Stimulated activated CD4-positive, alpha-beta T cell treated with anti-CD3 and anti-CD28 coated beads, Interleukin-1b, Interleukin-23, amount 100 ng/mL, for 4 hours (primary cell): ENCODE results near the gene ITGA3.

ENCODE experiments used
- DNase-seq, 2 donors: peaks; one replicate each; pipeline ENCODE4 v3.0.0-alpha.2; 2020; ENCODE audit warnings: low read depth in 2 of 2

ITGA3 gene

DNA sequence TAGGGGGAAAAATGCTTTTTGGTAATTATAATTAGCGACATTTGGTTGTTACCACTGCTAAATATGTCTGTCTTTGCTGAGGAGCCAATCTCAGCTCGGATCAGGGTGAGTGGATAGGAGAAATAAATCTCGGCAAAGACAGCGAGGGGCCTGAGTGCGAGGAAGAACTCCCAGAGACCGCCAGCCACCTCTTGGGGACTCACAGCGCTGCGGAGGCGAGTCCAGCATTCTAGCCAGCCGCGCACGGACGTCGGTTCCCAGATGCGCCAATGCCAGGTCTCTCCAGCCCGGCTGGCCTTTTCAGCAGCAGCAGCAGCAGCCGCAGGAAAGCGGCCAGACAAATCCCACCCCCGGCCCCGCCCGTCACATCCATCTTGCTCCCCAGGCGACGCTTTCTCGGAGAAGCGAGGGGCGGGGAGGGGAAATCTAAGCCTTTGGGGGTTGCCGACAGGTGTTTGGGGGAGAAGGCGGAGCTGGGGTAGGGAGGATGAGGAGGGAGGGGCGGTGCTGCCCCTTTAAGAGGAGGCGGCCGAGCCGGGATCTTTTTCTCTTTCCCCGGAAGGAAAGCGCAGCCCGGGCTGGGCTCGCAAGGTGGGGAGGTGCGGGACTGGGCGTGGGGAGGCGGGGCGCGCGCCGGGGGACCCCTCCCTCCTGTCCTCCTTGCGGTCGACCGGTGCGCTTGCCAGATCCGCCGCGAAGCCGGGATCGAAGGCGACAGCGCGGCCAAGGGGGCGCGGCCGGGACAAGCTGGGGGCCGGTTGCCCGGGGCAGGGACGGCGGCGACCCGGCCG, at the start of gene ITGA3:
TSS of gene ITGA3 (plus strand) at position 685 of the 791 bp plus-strand sequence. CDS start 330 bp downstream, outside the sequence.
- DNase-seq: peak; percentile 40 to 62

DNA sequence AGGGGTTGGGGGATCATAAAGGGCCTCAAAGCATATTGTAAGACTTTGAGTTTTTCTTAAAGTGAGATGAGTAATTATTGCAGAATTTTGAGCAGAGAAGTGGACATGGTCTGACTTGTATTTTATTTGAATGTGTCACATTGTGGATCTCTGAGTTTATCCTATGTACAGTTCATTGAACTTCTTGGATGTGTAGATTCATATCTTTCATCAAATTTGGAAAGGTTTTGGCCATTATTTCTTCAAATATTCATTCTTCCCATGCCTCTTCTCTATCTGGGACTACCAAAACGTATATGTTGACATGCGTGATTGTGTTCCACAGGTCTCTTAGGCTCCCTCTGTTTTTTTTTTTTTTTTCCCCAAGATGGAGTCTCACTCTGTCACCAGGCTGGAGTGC, 46.6 kb upstream of the ITGA3 start:
- DNase-seq: no peak

DNA sequence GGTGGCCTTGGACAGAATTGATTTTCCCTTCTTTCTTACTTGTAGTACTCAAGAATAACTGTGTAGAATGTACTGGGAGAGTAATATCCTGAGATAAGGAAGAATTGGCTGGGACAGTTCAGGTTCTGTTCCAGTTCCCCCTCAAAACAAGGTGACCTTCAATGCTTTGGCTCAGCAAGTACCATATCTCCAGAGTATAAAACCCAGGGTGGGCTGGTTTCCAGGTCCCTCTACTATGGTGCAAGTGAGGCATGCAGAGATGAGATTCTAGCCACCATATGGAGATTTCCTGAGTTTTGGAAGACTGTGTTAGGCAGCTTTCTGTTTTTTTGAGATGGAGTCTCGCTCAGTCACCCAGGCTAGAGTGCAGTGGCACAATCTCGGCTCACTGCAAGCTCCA, 42.8 kb upstream of the ITGA3 start:
- no peak for DNase-seq

DNA sequence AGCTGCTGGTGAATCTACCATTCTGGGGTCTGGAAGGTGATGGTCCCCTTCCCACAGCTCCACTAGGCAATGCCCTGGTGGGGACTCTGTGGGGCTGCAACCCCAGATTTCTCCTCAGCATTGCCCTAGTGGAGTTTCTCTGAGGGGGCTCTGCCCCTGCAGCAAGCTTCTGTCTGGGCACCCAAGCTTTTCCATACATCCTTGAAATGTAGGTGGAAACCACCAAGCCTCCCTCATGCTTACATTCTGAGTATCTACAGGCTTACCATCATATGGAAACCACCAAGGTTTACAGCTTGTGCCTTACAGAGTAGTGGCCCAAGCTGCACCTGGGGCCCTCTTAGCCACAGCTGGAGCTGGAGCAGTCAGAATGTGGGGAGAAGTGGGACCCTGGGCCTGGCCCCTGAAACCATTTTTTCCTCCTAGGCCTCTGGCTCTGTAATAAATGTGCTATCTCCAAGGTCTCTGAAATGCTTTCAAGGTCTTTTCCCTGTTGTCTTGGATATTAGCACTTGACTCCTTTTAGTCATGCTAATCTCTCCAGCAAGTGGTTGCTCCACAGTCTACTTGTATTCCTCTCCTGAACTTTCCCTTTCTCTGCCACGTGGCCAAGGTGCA, 41.3 kb upstream of the ITGA3 start:
- DNase-seq: no peak

DNA sequence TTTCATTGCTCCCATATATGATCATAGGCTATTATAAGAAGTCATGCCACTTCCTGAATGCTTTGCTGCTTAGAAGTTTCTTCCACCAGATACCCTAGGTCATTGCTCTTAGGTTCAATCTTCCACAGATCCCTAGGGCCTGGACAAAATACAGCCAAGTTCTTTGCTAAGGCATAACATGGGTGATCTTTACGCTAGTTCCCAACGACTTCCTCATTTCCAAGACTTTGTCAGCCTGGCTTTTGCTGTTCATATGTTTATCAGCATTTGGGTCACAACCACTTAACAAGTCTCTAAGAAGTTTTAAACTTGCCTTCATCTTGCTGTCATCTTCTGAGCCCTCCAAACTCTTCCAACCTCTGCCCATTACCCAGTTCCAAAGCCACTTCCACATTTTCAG, 40.8 kb upstream of the ITGA3 start:
- DNase-seq: no peak

DNA sequence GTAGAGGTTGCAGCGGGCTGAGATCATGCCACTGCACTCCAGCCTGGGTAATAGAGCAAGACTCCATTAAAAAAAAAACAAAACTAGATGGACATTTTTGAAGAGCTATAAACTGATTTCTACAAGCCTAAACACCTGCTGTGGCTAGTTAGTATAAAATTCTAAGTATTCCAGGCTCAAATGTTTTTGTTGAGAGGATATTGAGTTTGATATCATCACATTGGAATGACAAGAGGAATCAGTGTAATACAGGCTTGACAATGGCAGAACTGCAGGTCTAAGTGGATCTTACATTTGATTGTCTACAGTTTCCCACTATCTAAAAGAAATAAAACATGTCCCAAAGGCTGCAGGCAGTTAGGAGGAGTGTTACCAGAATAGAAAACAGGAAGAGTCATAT, 37.0 kb upstream of the ITGA3 start:
- DNase-seq: no peak

DNA sequence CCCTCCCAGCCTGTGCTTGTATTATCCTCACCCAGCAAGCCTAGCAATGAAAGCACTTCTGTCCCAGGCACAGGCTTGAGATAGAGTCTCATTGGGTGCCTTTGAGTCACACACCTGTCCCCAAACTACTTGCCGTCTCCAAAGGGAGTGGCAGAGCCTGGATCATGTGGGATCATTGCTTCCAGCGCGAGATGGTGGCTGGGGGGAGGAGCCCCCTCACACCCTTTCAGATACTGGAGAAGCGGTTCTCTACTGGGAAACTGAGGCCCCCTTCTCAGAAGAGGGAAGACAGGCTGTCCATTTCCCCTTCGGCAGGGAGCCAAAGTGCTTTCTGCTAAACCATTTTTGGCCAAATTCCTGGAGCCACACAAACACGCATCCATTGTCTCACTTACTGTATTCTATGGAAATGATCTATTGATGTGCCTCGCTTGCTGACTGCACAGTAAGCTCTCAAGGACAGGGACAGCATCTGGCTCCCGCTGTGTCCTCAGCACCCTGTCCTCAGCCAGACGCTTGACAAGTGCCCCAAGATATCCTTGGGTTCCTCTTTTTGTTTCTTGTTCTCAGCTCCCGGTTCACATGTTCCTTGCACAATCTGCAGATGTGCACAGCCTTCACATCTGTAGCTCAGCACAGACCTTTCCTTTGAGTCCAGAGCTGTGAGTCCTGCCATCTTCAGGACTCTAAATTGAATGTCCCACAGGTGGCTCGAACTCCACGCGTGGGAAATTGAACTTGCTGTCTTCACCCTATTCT, 34.9 kb upstream of the ITGA3 start:
- no peak for DNase-seq

DNA sequence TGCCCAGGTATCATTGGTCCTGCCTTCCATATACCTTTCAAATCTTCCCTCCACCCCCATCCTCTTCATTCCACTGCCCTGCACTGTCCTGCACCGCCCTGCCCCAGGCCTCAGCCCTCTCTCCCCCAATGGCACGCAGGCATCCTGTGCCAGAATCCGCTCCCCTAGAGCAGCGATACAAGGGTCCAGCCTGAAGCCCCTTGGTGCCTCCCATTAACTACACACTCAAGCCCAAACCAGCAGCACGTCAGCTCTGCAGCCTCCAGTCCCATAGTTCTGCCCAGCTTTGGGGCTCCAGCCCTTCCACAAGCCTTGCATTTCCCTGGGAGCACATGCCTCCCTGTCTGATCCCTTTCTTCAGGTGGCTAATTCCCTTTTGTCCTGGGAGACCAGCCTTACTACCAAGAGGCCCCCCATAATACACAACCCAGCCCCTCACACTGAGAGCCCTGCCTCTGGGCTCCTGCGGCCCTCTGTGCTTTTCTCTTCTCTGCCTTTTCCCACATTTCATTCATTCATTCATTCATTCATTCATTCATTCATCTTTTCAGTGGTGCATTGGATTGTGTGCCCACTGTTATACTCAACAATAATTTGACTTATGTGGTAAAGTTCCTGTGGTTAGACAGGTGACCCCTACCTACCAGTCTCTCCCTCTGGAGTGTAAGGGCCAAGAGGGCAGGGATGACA, 34.1 kb upstream of the ITGA3 start:
- DNase-seq: no peak

DNA sequence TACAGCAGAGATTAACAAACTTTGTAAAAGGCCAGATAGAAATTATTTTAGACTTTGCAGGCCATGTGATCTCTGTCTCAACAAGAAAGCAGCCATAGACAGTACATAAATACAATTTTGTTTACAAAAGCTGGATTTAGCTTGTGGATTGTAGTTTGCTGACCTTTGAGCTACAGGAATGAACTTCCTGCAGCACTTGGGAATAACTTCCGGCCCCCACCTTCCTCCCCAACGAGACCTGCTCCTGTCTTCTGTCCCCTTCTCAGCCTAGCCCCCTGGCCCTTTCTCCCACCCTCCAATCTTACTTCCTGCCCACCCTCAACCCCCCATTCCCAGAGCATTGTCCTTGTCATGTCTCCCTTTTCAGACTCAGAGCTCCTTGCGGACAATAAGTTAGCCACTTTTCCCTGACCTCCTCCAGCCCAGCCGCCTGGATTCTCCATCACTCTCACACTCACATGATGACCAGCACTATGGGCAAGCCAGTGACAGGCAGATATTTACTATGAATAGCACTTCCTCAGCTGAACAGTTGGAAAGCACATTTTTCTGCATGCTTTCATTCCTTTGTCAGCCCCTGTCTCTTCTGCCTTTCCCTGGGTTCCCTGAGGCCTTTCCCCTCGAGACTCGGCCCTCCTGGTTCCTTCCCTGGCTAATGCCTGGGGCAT, 33.3 kb upstream of the ITGA3 start:
- no peak for DNase-seq

DNA sequence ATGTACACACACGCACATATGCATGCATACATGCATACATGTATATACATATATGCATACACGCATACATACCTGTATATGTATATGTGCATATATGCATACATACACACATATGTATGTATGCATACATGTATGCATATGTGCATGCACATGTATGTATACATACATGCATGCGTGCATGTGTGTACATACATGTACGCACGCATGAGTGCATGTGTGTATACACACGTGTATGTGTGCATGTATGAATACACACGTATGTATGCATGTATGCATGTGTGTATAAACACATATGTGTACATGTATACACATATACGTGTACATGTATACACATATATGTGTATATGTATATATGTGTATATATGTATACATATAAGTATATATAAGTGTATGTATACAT, 32.4 kb upstream of the ITGA3 start:
- DNase-seq: no peak

DNA sequence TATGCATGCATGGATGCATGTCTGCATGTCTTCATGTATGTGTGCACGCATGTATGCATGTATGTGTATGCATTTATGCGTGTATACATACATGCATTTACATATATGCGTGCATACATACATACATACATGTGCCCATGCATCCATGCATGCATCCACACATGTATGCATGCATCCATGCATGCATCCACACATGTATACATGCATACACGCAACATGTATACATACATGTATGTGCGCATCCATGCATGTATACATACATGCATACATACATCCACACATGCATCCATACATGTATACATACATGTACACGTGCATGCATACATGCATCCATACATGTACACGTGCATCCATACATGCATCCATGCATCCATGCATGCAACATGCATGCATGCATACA, 31.1 kb upstream of the ITGA3 start:
- DNase-seq: no peak

DNA sequence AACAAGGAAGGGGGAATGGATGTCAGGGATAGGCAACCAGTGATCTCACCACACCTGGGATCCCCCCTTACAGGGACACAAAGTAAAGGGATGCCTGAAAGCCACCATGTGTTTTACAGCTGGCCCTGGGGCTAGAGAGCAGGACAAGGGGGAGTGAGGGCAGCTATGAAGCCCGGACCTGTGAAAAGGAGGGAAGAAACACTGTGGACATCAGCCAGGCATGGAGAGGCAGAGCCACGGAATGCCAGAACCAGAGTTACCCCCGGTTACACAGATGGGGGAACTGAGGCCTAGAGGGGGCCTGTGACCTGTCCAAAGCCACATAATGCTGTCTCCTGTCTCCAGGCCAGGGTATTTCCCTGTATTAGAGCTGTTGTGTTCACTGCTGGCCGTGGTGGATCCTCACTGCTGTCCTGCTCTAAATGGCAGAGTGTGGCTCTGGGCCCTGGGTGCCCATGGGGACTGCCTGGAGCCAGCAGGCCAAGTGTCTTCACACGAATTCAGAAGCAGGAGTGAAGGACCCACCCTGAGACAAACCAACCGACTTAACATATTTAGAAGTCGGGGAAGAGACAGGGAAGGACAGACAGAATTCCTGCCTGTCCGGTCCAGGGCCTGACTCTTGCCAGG, 29.7 kb upstream of the ITGA3 start:
- DNase-seq: no peak

DNA sequence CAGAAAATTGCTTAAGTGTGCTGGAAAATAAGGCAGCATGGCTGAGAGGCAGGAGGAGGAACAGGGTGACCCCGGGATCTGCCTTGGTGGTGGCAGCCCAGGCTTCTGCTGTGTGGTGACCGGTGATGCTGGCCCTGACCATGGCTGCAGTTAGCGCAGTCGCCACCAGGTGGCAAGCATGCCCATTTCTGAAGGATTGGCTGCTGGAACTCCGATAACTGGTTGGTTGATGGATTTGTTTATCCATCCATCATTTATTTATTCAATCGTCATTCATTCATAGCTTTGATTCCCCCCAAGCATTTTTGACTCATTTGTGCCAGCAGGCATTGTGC, 29.1 kb upstream of the ITGA3 start:
- peak; percentile 77 to 79 for DNase-seq

DNA sequence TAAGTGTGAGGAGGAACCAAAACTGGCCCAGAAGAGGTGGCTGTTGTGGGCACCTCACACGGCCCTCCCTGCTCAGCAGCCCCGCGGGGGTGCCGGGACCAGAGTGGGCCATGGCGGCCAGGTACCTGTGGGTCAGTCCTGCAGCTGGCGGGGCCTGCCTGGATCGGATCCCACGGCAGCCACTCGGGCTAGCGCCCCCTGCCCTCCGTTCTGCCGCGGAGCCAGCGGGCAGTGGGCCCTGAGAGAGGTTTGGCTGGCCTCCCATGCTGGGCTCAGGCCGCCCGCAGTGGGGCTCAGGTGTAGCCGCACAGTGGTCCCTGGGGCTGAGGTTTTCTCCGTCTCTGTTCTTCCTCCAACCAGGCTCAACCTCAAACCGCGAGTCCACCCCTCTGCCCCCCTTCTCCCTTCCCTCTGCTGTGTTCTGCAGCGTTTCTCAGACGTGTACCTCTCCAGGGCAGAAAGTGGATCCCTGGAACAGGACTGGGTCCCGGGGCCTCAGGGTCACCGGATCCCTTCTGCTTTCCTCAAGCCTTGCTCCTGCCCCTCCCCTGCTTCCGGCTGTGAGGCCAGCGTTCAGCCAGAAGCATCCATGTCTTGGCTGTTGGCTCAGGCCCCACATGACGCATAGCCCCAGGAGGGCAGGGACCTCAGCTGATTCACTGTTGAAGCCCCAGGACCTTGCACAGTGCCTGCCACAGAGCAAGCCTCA, 28.6 kb upstream of the ITGA3 start:
- DNase-seq: no peak

DNA sequence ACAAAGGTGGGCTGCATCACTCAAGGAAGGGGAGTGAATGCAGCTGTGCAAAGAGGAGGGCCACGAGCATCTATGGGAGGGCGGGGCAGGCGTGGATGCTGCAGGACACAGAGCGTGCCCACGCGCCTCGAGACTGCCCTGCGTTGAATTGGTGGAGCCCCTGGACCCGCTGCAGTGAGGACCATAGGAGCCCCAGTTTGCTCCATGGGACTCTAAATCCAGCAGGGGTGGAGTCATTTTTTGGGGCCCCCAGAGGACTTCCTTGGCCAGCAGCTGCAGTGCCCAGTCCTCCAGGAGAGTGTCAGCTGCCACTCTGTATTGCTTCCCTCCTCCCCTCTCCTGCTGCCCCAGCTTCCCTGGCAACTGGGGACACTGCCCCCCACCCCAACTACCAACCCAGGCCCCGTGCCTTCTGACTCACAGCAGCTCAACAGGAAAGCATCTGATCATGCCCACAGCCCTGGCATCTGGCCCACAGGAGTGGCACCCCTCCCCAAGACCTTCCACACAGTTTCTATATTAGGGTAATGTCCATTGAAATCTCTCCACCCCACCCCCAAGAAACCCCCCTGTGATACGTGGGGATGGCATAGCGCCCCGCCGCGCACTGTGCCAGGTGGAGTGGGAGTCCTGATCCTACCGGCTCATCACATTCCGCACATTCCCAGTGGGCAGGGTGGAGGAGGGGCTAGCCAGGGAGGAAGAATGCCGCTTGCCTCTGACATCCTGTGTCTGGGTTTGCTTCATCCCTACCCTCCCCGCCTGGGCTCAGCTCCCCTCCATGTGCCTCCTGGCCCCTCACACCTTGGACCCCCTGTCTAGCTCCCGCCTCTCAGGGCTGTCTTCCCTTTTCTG, 27.8 kb upstream of the ITGA3 start:
- no peak for DNase-seq

DNA sequence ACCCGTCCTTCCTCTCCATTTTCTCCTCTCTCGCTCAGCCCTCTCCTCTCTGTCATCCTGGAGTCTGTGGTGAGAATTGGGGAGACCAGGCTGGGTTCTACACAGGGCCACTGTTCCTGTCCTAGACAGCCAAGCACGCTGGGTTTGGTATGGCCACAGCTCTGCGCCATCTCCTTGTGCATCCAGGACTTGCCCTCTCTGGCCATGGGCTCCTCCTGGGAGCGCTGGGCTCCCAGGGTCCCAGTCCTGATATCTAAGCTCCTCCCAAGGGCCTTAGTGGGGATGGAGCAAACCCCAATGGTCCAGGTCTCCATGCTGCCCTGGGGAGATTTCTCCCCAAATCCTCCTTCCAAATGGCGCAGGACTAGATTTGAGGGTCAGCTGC, 27.2 kb upstream of the ITGA3 start:
- DNase-seq: no peak

DNA sequence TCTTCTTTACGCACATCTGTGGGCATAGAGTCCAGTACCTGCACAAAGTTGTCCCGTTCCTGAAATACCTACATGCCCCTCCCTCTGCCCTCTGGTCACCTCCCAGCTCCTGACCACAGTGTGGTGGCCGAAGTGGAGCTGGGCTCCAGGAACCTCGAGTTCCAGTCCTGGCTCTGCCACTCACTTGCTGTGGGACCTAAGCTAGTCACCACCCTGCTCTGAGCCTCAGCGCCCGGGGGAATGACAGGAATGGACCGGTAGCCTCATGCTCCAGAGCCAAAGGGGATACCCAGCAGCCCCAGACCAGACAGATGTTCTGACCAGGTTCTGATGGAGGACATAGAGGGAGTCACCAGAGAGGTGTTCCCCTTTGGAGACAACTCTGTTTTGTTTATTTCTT, 26.7 kb upstream of the ITGA3 start:
- no peak for DNase-seq

DNA sequence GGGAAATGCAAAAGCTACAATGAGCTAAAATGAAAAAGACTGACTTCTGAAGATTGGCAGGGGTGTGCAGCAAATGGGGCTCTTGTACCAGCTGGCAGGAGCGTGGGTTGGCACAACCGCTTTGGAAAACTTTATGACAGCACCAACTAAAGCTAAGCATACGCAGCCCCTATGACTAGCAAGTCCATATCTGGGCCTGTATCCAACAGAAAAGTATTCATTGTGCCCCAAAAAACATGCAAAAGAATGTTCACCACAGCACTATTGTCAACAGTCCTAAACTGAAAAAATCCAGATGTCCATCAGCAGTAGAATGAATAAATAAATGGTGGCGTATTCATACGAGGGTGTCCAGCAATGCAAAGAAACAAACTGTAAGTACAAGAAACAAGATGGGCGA, 22.6 kb upstream of the ITGA3 start:
- DNase-seq: no peak

DNA sequence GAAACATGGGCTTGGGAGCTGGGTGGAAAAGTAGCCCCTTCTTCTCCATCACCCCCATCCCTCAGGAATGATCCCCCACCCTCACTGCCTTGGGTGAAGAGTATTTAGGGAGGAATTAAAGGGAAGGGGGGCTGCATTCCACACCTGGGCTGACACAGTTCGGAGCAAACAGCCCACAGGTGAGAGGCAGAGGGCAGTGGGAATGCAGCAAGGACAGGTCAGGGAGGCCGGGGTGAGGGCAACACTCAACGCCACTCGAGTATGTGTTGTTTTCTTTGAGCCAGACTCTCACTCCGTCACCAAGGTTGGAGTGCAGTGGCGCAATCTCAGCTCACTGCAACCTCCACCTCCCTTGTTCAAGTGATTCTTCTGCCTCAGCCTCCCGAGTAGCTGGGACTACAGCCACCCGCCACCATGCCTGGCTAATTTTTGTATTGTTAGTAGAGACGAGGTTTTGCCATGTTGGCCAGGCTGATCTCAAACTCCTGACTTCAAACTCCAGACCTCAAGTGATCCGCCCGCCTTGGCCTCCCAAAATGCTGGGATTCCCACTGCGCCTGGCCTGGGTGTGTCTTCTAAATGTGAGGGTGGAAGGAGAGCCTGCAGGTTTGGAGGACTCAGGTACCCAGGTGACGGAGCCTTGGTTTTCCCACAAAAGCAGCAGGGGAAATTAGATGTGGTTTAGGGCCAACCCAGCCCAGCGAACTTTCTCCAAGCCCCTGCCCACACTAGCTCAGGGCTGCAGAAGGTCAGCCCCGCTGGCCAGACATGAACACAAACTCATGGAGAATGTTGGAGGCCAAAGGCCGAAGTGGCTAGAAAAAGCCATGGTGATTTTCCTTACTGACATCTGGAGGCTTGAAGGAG, 21.2 kb upstream of the ITGA3 start:
- no peak for DNase-seq
